IMR-90 (cell line): ENCODE data around the gene MAP7. TPM values are rescaled to one million over a fixed set of nuclear protein-coding genes. Genes with fewer than 3 reads are reported as not detected.

Experiments used
- ATAC-seq: fragments of 200-7000 bp; cut with Tn5 transposase; 2 replicates; pipeline ENCODE4 v1.9.1; 2020; ENCODE audit warnings: low read depth, mild to moderate bottlenecking, moderate library complexity
- BruUV-seq: library from RNA; stranded (reverse); fragments of 400-500 nt; replicated peaks from 2 replicates; lab custom pipeline; 2021; lab: Mats Ljungman, UMichigan
- CTCF ChIA-PET: fragments of 300-600 bp; formaldehyde crosslinking; extraction: SDS; loops from one replicate; lab custom pipeline; 2021; ENCODE audit warnings: antibody characterized with exemption; lab: Yijun Ruan, JAX
- POLR2A ChIA-PET: fragments of 300-600 bp; sonication (Branson Sonifier 250); formaldehyde crosslinking; loops from one replicate; lab custom pipeline; 2022; ENCODE audit warnings: antibody characterized with exemption; ENCODE audit not compliant: unreplicated experiment; lab: Charles Lee
- DNase-seq: peaks from one replicate; pipeline ENCODE4 v3.0.0; 2013
- H2AFZ ChIP-seq: replicated peaks from 2 replicates; pipeline ENCODE3; 2013; ENCODE audit warnings: low read length, mild to moderate bottlenecking; ENCODE audit not compliant: poor library complexity
- H2AK5ac ChIP-seq: 2 replicates; pipeline ENCODE4 v1.6.1; 2013; ENCODE audit warnings: low read depth, low read length, inconsistent platforms
- H2AK9ac ChIP-seq: replicated peaks from 2 replicates; pipeline ENCODE3; 2013; ENCODE audit warnings: mild to moderate bottlenecking, low read depth, low read length, moderate library complexity; ENCODE audit not compliant: poor library complexity
- H2BK120ac ChIP-seq: 2 replicates; pipeline ENCODE4 v1.6.1; 2013; ENCODE audit warnings: low read depth, low read length, inconsistent platforms
- H2BK15ac ChIP-seq: 3 replicates; pipeline ENCODE4 v1.6.1; 2013; ENCODE audit warnings: low read depth, low read length, inconsistent platforms
- H2BK20ac ChIP-seq: 2 replicates; pipeline ENCODE4 v1.6.1; 2013; ENCODE audit warnings: low read depth, mild to moderate bottlenecking, inconsistent platforms, low read length, moderate library complexity
- H2BK5ac ChIP-seq: 2 replicates; pipeline ENCODE4 v1.6.1; 2013; ENCODE audit warnings: mild to moderate bottlenecking, low read depth, low read length, inconsistent platforms; ENCODE audit not compliant: poor library complexity, severe bottlenecking
- H3K14ac ChIP-seq: replicated peaks from 2 replicates; pipeline ENCODE4 v1.6.1; 2013; ENCODE audit warnings: low read depth, low read length, inconsistent platforms
- H3K18ac ChIP-seq: 2 replicates; pipeline ENCODE4 v1.6.1; 2013; ENCODE audit warnings: low read depth, low read length, control low read depth
- H3K23ac ChIP-seq: 2 replicates; pipeline ENCODE4 v1.6.1; 2013; ENCODE audit warnings: low read depth, low read length, inconsistent platforms
- H3K27ac ChIP-seq: 2 replicates; pipeline ENCODE4 v1.5.1; 2013; ENCODE audit warnings: mild to moderate bottlenecking, control low read depth, low read length; ENCODE audit not compliant: insufficient read depth
- H3K27me3 ChIP-seq: 2 replicates; pipeline ENCODE4 v1.6.1; 2013; ENCODE audit warnings: low read length; ENCODE audit not compliant: control insufficient read depth, insufficient read depth
- H3K36me3 ChIP-seq: 2 replicates; pipeline ENCODE4 v1.6.1; 2013; ENCODE audit warnings: low read length, mixed read lengths; ENCODE audit not compliant: control insufficient read depth, insufficient read depth
- H3K4ac ChIP-seq: 2 replicates; pipeline ENCODE4 v1.6.1; 2013; ENCODE audit warnings: low read depth, low read length, inconsistent platforms
- H3K4me1 ChIP-seq: 2 replicates; pipeline ENCODE4 v1.6.1; 2013; ENCODE audit warnings: low read length, mixed read lengths; ENCODE audit not compliant: control insufficient read depth, insufficient read depth
- H3K4me2 ChIP-seq: 2 replicates; pipeline ENCODE4 v1.6.1; 2013; ENCODE audit warnings: low read depth, mild to moderate bottlenecking, control low read depth, low read length, moderate library complexity
- H3K4me3 ChIP-seq: 2 replicates; pipeline ENCODE4 v1.5.1; 2013; ENCODE audit warnings: low read depth, mild to moderate bottlenecking, control low read depth, low read length, moderate library complexity; ENCODE audit not compliant: insufficient read depth
- H3K56ac ChIP-seq: 2 replicates; pipeline ENCODE4 v1.6.1; 2013; ENCODE audit warnings: low read length, inconsistent platforms; ENCODE audit not compliant: insufficient read depth; ENCODE audit errors: extremely low read depth
- H3K79me1 ChIP-seq, 2 experiments: 2 replicates each; pipeline ENCODE4 v1.6.1; 2013; ENCODE audit warnings: low read length in 2 of 2, inconsistent platforms in 1 of 2, low read depth in 1 of 2
- H3K9ac ChIP-seq: 2 replicates; pipeline ENCODE4 v1.6.1; 2013; ENCODE audit warnings: low read depth, low read length, control low read depth
- H3K9me1 ChIP-seq: 2 replicates; pipeline ENCODE4 v1.6.1; 2013; ENCODE audit warnings: low read length, inconsistent platforms; ENCODE audit not compliant: insufficient read depth
- H3K9me3 ChIP-seq: 2 replicates; pipeline ENCODE4 v1.6.1; 2013; ENCODE audit warnings: low read length; ENCODE audit not compliant: control insufficient read depth, insufficient read depth
- H4K20me1 ChIP-seq: 2 replicates; pipeline ENCODE4 v1.6.1; 2013; ENCODE audit warnings: low read length, inconsistent platforms; ENCODE audit not compliant: insufficient read depth
- H4K5ac ChIP-seq: 2 replicates; pipeline ENCODE4 v1.6.1; 2013; ENCODE audit warnings: mild to moderate bottlenecking, low read depth, low read length, control low read depth
- H4K8ac ChIP-seq, 2 experiments: 2 replicates each; pipeline ENCODE4 v1.6.1; 2013; ENCODE audit warnings: low read depth in 2 of 2, low read length in 2 of 2, control low read depth in 1 of 2, inconsistent platforms in 1 of 2
- H4K91ac ChIP-seq: 2 replicates; pipeline ENCODE4 v1.6.1; 2013; ENCODE audit warnings: low read depth, low read length, inconsistent platforms; ENCODE audit not compliant: insufficient read depth
- BHLHE40 ChIP-seq: fragments of 150-350 bp; IDR thresholded peaks from 2 replicates; pipeline ENCODE4 v1.6.1; 2016; ENCODE audit warnings: mild to moderate bottlenecking, low read depth, low read length
- CHD1 ChIP-seq: IDR thresholded peaks from 2 replicates; pipeline ENCODE4 v1.6.1; 2012; ENCODE audit warnings: low read depth, low read length, improper control_type of control experiment
- CTCF ChIP-seq: conservative IDR thresholded peaks from 2 replicates; pipeline ENCODE4 v1.5.1; 2012; ENCODE audit warnings: mild to moderate bottlenecking, low read depth, low read length, improper control_type of control experiment
- FOS ChIP-seq: fragments of 150-350 bp; IDR thresholded peaks from 2 replicates; pipeline ENCODE4 v1.6.1; 2016; ENCODE audit warnings: low read depth, low read length
- MAFK ChIP-seq: IDR thresholded peaks from 2 replicates; pipeline ENCODE4 v1.6.1; 2012; ENCODE audit warnings: low read depth, low read length, improper control_type of control experiment
- MAZ ChIP-seq: IDR thresholded peaks from 2 replicates; pipeline ENCODE4 v1.6.1; 2012; ENCODE audit warnings: low read depth, mild to moderate bottlenecking, low read length, improper control_type of control experiment, moderate library complexity, borderline replicate concordance
- MXI1 ChIP-seq: IDR thresholded peaks from 2 replicates; pipeline ENCODE4 v1.6.1; 2012; ENCODE audit warnings: low read depth, mild to moderate bottlenecking, low read length, moderate library complexity, borderline replicate concordance
- NFE2L2 ChIP-seq: fragments of 150-350 bp; IDR thresholded peaks from 2 replicates; pipeline ENCODE4 v1.6.1; 2016; ENCODE audit warnings: low read depth, mild to moderate bottlenecking, low read length
- POLR2A ChIP-seq: IDR thresholded peaks from 2 replicates; pipeline ENCODE4 v1.6.1; 2012; ENCODE audit warnings: mild to moderate bottlenecking, low read depth, low read length
- RAD21 ChIP-seq: IDR thresholded peaks from 2 replicates; pipeline ENCODE4 v1.6.1; 2012; ENCODE audit warnings: low read length, improper control_type of control experiment
- RCOR1 ChIP-seq: IDR thresholded peaks from 2 replicates; pipeline ENCODE4 v1.6.1; 2012; ENCODE audit warnings: mild to moderate bottlenecking, low read length, improper control_type of control experiment; ENCODE audit not compliant: insufficient replicate concordance
- RFX5 ChIP-seq: IDR thresholded peaks from 2 replicates; pipeline ENCODE4 v1.8.0; 2012; ENCODE audit warnings: low read depth, mild to moderate bottlenecking, low read length, moderate library complexity
- SMC3 ChIP-seq: fragments of 150-350 bp; IDR thresholded peaks from 2 replicates; pipeline ENCODE4 v1.6.1; 2016; ENCODE audit warnings: low read depth, mild to moderate bottlenecking, antibody characterized with exemption, low read length, moderate library complexity
- USF2 ChIP-seq: fragments of 150-350 bp; IDR thresholded peaks from 2 replicates; pipeline ENCODE4 v1.6.1; 2017; ENCODE audit warnings: mild to moderate bottlenecking, antibody characterized with exemption, low read length, low read depth
- WGBS, 2 experiments: methylation state at CpG; one replicate each; pipeline versions ENCODE4 v1.1.5 to v1.1.7; 2013; ENCODE audit warnings: missing lambda C conversion rate in 2 of 2; ENCODE audit not compliant: insufficient read length in 1 of 2; ENCODE audit errors: extremely low coverage in 2 of 2; 5-methylcytosine and 5-hydroxymethylcytosine counted together
- dilution Hi-C: fragments of 300-500 bp; cut with HindIII; formaldehyde crosslinking; loops from one replicate; pipeline ENCODE4 v1.14.3; 2018; ENCODE audit warnings: low sequenced_read_pairs; ENCODE audit not compliant: unreplicated experiment
- in situ Hi-C: fragments of 300-500 bp; cut with MboI; formaldehyde crosslinking; loops from 3 replicates; pipeline ENCODE4 v1.14.3; 2019; ENCODE audit warnings: low sequenced_read_pairs, inconsistent platforms, mixed read lengths
- intact Hi-C: fragments of 100-400 bp; cut with micrococcal nuclease; formaldehyde crosslinking; loops from 2 replicates; pipeline ENCODE4 v1.10.0; 2022
- polyA plus RNA-seq, 3 experiments: library from polyadenylated mRNA; depleted of rRNA; stranded (reverse); fragments of >200 nt; gene quantifications; 2 replicates each; pipeline ENCODE4 v1.2.3, GENCODE V29; 2012; ENCODE audit warnings: low replicate concordance in 1 of 3
- total RNA-seq: library from RNA; depleted of rRNA; stranded (reverse); fragments of >200 nt; gene quantifications from 2 replicates; pipeline ENCODE4 v1.2.3, GENCODE V29; 2012

Gene MAP7
- total and polyA plus RNA-seq, 2 of the 4 experiments (the other 2 are of a cell fraction) = 0.19 to 0.36 TPM

GRCh38 chr6:136547336-136547735 lies 2.9 kb downstream of the MAP7 start:
- in situ Hi-C loops (loop anchor here (25.0 kb wide), 1 partner anchor 1085 kb away; no protein-coding TSS in a partner anchor), dilution Hi-C loops (no loop called here), intact Hi-C loops (loop anchor here (5.0 to 10.0 kb wide), 4 partner anchors 193 to 1095 kb away; partner anchors contain the start of gene MTFR2)
- ATAC-seq (no peak), DNase-seq (peak; percentile 63)
- Histone ChIP-seq H2AK5ac (no peak overlapping the region), H3K18ac (no peak overlapping the region), H3K4me1 (peaks cover 3% of the 10 kb centered on the region; the same call in 1 of the 2 replicates), H3K9ac (no peak overlapping the region), H4K5ac (no peak overlapping the region), H3K9me1 (no peaks in the 10 kb centered on the region), H2AFZ (no peak overlapping the region), H3K23ac (no peak overlapping the region), H2BK5ac (no peak overlapping the region), H3K9me3 (no peaks in the 10 kb centered on the region), H3K79me1 (no peaks in the 10 kb centered on the region), H3K56ac (no peak overlapping the region), H2BK15ac (no peak overlapping the region), H4K8ac (no peak overlapping the region), H2BK20ac (no peak overlapping the region), H2AK9ac (no peak overlapping the region), H3K27ac (no peak overlapping the region), H3K36me3 (no peaks in the 10 kb centered on the region), H3K4me3 (no peak overlapping the region), H2BK120ac (no peak overlapping the region), H3K14ac (no peak overlapping the region), H4K91ac (no peak overlapping the region), H4K20me1 (no peaks in the 10 kb centered on the region), H3K4ac (no peak overlapping the region), H3K4me2 (no peak overlapping the region), H3K27me3 (peaks cover 42% of the 10 kb centered on the region)
- POLR2A ChIA-PET = no interaction called here
- BruUV-seq = no TSS peak
- CTCF ChIA-PET = interaction anchor here (0.6 to 1.3 kb wide), 9 partner anchors 9 to 296 kb away, joined by 3 to 7 read pairs (median 3); no protein-coding TSS in a partner anchor
- TF ChIP-seq CTCF = peak; percentile 69
- TF ChIP-seq RAD21 = peak; percentile 67
- TF ChIP-seq CHD1 = no peak
- no peak for TF ChIP-seq MXI1
- TF ChIP-seq RFX5 = no peak
- TF ChIP-seq MAFK = no peak
- TF ChIP-seq USF2 = no peak
- TF ChIP-seq SMC3 = peak; percentile 43
- no peak for TF ChIP-seq POLR2A
- no peak for TF ChIP-seq NFE2L2
- TF ChIP-seq MAZ = no peak
- no peak for TF ChIP-seq BHLHE40
- no peak for TF ChIP-seq RCOR1
- TF ChIP-seq FOS = no peak
- no CpG with 5 or more reads among the region's 4 CpGs for WGBS, 2 experiments
